GM19328 (cell line): Measurements from ENCODE around the gene PEAK3.

Source experiments
- ATAC-seq: cut with Tn5 transposase; IDR thresholded peaks from one replicate; pipeline ENCODE4 v1.9.1; 2021; ENCODE audit warnings: mild to moderate bottlenecking, moderate library complexity; ENCODE audit not compliant: unreplicated experiment

PEAK3 gene

DNA sequence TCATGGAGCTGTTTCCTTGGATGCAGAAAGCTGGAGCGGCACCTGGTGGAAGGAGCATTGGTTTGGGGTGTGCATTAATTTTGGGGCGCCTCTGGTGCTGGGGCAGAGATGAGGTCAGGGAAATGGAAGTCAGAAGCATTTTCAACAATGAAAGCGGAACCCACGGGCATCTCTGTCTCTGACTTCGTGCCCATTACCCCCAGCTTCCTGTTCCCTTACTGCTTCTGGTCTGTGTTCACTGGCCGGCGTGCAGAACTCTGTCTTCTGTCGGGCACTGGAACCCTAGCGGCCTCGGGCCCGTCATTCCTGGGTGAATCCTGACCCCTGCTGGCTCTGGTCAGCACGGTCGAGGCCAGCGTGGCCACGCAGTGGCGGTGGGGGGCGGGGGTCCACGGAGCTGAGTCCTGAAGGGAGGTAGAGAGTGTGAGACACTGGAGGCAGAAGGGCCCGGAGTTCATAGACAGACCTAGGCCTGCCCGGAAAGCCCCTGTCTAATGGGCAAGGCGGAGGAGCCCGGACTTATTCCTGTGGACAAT, 33.9 kb upstream of the PEAK3 start:
- ATAC-seq = no peak

DNA sequence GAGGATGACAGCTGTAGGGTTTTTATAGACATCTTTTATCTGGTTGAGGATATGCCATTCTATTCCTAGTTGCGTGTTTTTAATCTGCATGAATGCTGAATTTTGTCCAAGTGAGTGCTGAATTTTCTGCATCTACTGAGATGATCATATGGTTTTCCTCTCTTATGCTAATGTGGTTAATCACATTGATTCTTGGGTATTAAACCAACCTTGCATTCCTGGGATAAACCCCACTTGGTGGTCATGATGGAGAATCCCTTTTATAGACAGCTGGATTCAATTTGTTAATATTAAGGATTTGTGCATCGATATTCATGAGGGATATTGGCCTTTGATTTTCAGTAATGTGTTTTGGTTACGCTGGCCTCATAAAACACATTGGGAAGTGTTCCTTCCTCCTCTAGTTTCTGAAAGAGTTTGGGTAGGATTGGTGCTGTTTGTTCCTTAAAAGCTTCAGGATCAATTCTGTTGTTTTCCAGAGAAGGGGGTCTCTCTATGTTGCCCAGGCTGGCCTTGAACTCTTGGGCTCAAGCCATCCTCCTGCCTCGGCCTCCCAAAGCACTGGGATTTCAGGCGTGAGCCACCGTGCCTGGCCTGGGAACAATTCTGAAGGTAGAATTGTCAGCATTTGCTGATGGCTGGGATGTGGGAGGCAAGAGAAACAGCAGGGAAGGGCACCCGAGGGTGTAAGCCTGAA, 33.3 kb upstream of the PEAK3 start:
- ATAC-seq = no peak

DNA sequence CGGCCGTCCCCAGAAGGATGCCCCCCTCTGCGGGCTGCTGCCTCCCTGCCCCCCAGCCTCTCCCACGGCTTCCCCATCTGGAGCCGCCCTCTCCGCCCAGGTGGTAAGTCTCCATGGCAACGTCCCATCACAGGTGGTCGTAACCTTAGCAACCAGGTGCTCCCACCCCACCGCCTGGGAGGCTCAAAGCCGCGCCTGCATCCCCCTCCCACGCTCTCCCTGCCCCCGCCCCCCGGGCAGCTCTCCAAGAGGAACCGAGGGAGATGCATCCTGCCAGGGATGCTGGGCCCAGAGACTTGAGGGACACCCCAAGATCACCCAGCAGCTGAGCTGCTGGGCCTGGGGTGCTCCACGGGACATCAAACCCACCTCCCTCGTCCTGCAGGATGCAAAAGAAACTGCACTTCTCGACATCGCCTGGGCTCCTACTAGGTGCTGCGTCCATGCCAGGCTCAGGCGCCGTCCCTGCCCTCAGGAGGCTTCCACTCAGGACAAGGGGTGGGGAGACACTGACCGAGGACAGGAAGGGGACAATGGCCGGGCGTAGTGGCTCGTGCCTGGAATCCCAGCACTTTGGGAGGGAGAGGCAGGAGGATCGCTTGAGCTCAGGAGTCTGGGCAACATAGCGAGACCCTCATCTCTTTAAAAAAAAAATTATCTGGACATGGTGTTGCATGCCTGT, 31.0 kb upstream of the PEAK3 start:
- no peak for ATAC-seq

DNA sequence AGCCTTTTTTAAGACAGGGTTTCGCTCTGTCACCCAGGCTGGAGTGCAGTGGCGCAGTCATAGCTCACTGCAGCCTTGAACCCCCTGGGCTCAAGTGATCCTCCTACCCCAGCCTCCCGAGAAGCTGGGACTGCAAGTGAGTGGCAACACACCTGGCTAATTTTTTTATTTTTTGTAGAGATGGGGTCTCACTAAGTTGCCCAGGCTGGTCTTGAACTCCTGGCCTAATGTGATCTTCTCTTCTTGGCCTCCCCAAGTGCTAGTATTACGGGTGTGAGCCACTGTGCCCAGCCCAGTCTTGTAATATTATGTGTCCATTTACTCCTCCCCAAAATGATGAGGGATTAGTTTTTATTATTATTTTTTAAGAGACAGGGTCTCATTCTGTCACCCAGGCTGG, 29.1 kb upstream of the PEAK3 start:
- no peak for ATAC-seq

DNA sequence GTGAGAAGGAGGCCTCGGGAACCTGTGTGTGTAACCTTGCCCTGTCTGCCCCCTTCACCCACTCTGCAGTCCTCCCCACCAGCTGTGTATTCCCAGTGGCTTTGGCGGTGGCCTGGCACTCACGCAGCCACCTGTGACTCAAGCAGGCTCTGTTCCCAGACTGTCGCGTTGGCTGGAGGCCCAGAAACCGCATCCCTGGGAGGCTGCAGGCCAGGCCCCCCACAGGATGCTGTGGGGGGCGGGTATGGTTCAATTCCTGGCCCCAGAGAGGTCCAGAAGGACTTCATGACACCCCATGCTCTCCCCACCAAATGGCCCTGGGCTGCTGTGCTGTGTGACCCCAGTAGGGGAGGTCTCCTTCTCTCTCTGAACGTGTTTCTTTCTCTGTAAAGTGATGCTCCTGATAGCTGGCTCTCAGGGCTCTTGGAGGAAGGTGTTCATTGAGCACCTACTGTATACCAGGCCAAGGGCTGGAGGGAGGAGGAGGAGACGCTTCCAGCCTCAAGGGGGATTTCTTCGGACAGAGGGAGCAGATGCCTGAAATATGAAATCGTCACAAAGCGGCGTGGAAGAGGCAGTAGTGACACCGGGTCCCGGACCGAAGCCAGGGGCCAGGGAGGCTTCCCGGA, 27.9 kb upstream of the PEAK3 start:
- no peak for ATAC-seq

DNA sequence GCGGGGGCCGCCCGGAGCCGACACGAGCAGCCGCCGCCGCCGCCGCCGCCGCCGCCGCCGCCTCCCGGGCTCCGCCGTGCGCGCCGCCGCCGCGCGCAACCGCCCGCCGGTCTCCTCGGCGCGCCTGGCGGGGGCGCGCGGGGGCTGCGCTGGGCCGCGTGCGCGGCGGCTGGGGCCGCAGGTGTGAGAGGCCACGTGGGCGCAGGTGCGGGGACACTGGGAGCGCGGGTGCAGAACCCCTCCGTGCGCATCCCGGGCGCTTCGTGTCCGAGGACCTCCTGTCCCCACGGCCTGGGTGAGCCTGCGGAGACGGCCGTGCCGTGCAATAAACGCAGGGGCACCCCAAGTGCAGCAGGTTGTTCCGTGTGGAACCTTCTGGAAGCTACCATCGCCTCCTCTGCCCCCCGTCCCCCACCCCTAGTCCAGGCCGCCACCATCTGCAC, 26.2 kb upstream of the PEAK3 start, which contains the start of gene LINGO3:
TSS of gene LINGO3 (minus strand) at position 41 of the 443 bp plus-strand sequence. CDS start 16,378 bp downstream, outside the sequence.
- no peak for ATAC-seq

DNA sequence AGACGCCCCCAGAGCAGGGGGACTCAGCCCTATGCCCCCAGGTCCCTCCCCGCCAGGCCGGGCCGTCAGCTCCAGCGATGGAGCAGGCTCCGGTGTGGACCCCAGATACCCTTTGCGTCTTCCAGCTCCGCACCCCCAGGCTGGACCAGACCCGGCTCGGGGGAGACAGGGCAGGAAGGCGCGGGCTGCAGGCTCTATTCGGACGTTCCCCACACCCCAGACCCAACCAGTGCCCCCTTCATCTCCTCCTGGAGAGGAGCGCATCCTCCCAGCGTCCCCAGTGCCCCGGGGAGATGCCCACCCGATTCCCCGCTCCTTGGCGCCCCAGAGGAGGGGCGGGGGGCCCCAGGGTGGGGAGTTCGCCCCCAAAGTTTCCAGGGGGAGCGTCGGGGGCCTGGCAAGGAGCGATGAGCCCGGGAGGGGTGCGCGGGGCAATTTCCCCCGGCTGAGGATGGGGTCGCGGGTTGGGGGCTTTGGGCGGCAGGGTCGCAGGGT, 25.6 kb upstream of the PEAK3 start:
- ATAC-seq = no peak

DNA sequence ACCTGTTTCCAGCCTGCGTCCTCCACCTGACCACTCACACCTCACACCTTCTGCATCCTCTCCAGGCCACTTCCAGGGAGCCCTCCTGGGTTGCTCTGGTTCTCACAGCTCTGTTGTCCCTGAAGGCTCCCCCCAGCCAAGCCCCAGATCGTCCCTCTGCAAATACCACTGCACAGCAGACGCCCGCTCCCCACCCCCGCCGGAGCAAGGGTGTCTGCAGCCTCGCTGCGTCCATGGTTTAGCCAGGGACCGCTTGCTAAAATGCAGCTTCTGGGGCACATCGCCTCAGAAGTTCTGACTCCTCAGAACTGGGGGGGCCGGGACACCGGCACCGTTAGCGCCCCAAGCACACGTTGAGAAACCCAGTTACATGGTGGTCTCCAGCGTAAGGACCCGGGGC, 25.0 kb upstream of the PEAK3 start:
- ATAC-seq = no peak

DNA sequence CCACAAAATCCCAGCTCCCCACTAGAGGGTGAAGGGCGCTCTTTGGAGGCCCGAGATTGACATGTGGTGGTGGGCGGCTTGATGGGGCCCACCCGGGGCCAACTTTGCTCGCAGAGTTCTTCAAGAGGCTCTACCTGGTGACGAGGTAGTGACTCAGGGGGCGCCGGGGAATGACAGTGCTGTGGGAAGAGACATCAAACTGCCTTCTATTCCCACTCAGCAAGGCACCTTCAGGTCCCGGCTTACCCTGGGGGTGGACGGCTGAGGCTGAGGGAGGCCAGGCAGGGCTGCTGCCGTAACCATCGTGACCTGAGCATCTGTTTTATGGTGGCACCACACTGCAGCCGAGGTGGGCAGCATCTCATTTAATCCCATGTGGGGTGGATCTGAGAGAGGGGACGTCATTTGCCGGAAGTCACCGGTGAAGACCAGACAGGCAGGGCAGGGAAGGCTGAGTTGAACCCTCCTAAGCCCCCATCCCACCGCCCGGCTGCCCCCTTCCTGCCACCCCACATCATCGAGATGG, 24.4 kb upstream of the PEAK3 start:
- no peak for ATAC-seq

DNA sequence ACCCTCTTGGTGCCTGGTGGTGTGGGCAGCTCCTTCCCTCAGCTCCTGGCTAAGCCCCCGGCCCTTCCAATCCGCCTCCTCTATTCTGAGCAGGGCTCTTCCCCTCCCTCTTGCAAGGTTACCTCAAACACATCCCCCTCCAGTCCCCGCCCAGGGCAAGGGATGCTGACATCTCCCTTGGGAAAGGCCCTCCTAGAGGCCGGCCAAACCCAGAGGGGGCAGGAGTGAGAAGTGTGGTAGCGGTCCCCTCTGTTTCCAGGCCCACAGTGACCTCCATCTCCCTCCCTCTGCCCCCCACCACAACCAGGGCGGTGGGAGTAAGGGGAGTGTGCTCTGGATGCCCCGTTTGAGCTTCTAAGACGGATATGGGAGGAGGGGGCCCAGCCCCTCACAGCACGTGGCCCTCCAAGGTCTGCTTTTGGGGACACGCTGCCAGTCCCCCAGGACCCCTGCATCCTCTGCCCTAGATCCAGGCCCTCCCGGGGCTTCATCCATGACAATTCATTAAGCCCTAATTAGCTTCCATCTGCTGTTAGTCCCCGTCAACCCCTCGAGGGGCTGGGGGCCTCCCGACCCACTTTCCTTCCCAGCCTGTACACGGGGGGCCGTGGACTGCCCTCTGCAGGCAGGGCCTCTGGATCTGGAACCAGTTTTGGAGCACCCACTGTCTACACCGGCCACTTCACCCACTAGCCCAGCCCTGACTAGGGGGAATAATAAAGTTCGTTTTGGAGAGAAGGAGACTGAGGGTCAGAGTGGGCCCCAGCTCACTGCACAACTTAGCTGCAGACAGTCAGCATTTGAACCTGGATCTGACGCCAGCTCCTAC, 23.7 kb upstream of the PEAK3 start:
- ATAC-seq = no peak

DNA sequence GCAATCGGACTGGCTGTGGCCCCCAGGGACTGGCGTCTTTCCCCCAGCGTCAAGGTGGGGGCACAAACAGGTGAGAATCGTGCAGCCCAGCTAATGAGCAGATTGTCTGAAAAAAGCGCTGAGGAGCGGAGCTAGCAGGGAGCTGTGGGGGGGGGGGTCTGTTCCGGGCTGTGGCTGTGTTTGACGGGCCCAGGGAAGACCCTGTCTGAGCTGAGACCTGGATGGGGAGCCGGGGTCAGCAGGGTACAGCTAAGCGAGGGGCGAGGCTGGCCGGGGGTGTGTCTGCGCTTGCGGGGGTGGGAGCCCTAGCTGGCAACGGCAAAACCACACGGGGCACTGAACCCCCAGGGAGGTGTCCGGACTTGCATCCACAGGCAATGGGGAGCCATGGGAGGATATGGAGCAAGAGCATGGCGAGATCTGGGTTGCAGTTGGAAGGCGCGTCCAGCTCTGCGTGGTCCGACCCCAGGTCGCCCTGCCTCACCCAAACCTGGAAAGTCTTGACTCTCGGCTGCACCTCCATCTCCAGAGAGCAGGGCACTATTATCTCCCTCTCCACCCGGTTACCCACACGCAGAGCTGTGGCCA, 21.3 kb upstream of the PEAK3 start:
- ATAC-seq = no peak

DNA sequence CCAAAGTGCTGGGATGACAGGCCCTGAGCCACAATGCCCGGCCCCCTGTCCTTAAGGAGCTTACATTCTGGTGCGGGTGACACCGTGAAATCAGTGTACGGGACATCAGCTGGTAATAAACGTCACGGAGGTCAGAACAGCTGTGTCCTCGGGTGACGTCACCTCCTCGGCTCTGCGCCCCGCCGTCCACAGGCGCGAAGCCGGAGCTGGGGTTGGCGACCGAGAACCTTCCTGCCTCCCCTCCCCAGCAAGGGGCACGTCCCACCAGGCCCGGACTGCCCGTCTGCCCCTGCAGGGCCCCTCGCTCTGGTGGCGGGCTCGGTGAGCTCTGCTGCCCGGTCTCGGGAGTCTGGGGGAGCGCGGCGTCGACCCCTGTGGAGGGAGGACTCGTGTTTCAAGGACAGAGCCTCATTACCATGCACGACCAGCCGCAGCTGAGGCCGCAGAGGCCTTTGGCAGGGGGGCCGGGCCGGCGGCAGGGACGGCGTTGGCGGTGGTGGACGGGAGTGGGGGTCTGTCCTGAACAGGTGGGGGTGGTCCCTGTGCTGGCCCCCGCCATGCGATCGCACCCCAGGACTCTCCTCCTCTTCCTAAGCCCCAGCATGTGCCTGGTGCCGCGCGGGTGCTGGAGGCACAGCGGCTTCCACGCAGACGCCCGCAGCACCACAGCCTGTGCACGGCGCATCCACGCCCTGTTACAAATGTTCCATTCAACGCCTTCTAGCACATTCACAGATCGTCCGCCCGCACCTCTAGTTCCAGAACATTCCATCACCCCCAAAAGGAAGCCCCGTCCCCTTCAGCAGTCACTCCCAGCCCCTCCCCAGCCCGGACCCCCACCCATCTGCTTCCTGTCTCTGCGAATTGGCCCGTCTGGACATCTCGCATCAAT, 20.6 kb upstream of the PEAK3 start:
- no peak for ATAC-seq

DNA sequence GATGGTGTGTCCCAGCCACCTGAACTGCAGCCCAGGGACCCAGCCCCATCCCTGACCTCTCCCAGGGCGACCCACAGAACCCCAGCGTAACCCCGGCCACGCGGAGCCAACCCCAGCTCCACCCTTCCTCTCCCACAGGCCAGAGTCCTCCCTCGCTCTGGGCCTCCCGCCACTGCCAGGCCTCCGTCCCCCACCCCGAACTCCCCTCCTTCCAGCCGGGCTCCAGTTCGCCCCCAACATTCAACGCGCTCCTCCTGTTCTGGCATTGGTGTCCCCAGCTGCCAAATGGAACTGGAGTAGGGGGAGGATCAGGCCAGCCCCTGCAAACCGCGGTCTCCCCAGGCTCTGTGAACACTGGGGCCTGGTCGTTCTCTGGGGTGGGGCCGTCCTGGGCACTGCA, 18.6 kb upstream of the PEAK3 start:
- no peak for ATAC-seq

DNA sequence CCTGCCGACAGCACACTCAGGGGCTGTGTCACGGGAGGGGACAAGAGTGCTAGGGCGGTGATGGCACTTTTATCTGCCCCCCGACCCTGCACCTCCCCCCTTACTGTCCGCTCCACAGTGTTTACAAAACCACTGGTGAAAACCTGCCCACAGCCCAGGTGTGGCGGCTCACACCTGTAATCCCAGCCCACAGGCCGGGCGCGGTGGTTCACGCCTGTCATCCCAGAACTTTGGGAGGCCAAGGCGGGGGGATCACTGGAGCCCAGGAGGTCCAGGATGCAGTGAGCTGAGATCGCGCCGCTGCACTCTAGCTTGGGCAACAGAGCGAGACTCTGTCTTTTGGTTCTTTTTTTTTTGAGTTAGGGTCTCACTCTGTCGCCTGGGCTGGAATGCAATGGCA, 14.2 kb upstream of the PEAK3 start:
- ATAC-seq = no peak

DNA sequence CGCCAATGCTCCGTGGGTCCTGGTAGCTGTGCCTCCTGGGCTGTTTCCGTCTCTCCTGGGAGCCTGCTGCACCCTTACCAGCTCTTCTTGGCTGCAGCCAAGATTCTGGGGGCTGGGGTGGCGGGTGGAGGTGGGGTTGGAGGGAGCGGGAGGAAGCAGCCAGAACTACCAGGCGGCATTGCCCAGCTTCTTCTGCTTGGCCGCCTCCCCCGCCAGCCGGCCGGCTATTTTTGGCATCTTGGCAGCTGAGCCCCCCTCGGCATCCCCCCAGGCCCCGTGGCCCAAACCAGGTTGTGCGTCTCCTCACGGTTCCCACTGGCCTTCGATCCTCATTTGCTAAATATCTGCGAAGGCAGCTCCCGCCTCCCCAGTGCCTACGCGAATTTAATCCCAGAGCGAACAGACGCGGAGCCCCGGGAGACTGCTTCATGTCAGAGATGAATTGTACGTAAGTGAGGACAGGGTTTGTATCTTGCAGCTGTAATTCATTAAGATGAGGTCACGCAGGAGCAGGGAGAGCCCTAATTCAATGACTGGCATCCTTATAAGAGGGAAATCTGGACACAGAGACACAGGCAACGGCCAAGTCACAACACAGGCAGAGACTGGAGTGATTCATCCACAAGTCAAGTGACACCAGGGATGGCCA, 12.8 kb upstream of the PEAK3 start:
- no peak for ATAC-seq

DNA sequence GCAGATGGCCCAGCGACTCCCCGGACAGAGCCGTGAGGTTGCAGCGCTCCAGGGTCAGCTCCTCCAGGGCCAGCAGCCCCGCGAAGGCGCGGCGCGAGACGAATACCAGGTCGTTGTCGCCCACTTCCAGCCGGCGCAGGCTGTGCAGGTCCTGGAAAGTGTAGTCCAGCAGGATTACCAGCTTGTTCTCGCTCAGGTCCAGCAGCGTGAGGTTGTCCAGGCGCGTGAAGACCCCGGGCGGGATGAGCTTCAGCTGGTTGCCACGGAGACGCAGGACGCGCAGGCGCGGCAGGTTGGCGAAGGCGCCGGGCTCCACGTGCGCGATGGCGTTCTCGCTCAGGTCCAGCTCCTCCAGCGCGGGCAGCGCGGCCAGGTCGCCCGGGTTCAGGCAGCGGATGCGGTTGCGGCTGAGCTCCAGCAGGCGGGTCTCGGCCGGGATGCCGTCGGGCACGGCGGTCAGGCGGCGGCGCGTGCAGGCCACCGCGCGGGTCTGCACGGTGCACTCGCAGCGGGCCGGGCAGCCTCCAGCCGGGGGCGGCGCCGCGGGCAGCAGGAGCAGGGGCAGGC, 9.3 kb upstream of the PEAK3 start:
- no peak for ATAC-seq

DNA sequence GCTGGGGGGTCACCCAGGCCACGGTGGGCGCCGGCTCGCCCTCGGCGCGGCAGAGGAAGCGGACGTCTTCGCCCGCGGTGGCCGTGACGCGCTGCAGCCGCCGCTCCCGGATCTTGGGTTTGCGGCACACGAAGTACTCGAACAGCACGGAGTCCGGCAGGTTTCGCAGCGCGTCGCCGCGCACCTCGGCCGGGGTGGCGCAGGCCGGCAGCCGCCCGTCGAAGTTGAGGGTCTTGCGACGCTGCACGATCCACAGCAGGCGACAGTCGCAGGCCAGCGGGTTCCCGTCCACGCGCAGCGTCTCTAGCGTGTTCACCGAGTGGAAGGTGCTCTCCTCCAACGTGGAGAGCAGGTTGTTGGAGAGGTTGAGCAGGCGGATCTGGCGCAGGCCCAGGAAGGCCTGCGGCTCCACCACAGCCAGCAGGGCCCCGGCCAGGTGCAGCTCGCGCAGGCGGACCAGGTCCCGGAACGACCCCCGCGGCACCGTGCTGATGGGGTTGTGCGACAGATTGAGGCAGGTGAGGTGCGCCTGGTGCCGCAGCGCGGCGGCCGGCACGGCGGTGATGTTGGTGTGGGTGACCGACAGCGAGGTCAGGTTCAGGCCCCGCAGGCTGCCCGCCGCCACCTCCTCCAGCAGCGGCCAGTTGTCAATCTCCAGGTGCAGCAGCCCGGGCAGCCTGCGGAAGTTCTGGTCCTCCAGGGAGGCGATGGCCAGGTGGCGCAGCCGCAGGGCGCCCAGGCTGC, 8.6 kb upstream of the PEAK3 start:
- no peak for ATAC-seq
